HCT116 (cell line): ENCODE results near the gene CCNE1. TPM values are rescaled to one million over a fixed set of nuclear protein-coding genes. Genes with fewer than 3 reads are reported as not detected.

Source experiments
- ATAC-seq: fragments of 200-7000 bp; cut with Tn5 transposase; 2 replicates; pipeline ENCODE4 v1.9.1; 2020; ENCODE audit warnings: mild to moderate bottlenecking, moderate library complexity
- BruUV-seq: library from RNA; stranded (reverse); fragments of 400-500 nt; replicated peaks from 2 replicates; lab custom pipeline; 2021; lab: Mats Ljungman, UMichigan
- CTCF ChIA-PET: fragments of 300-600 bp; sonication (Branson Sonifier 250); formaldehyde crosslinking; loops from one replicate; lab custom pipeline; 2021; ENCODE audit warnings: antibody characterized with exemption; lab: Charles Lee
- POLR2A ChIA-PET: fragments of 300-600, 350-600 bp; sonication (Branson Sonifier 250); formaldehyde crosslinking; loops from one replicate; lab custom pipeline; 2021; ENCODE audit warnings: antibody characterized with exemption; lab: Charles Lee
- RAD21 ChIA-PET, 2 experiments: fragments of 300-600 bp; sonication (Branson Sonifier 250); formaldehyde crosslinking; loops; one replicate each; lab custom pipeline; 2023; ENCODE audit warnings: low total read pairs in 2 of 2; ENCODE audit not compliant: uncharacterized antibody in 2 of 2, unreplicated experiment in 2 of 2, low non-redundant PET in 1 of 2; lab: Charles Lee
- DNase-seq: peaks from one replicate; pipeline ENCODE4 v3.0.0-alpha.2; 2010; ENCODE audit warnings: low read depth, low spot score
- H2AFZ ChIP-seq: fragments of 200-600 bp; shearing (Covaris generic), sonication (generic); 2 replicates; pipeline ENCODE4 v1.6.1; 2017; ENCODE audit warnings: low read depth, mixed run types, mixed read lengths, antibody characterized with exemption, low read length; ENCODE audit not compliant: poor library complexity, severe bottlenecking
- H3K27ac ChIP-seq: 2 replicates; pipeline ENCODE4 v1.5.1; 2012; ENCODE audit warnings: low read depth, low read length
- H3K27me3 ChIP-seq: fragments of 200-600 bp; sonication (generic); 2 replicates; pipeline ENCODE4 v1.6.1; 2016; ENCODE audit warnings: mixed run types, low read length, mixed read lengths; ENCODE audit not compliant: insufficient read depth
- H3K36me3 ChIP-seq, 2 experiments: fragments of 200-500 bp in 1 of 2; fragments of 200-600 bp in 1 of 2; sonication (Bioruptor generic) in 1 of 2; sonication (generic) in 1 of 2; 2 replicates each; pipeline versions ENCODE4 v1.5.1 to v1.6.1; 2014 to 2016; ENCODE audit warnings: low read length in 2 of 2, inconsistent platforms in 1 of 2, mixed read lengths in 1 of 2, mixed run types in 1 of 2; ENCODE audit not compliant: insufficient read depth in 2 of 2, control insufficient read depth in 1 of 2
- H3K4me1 ChIP-seq, 2 experiments: fragments of 200-600 bp in 1 of 2; sonication (generic) in 1 of 2; 2 replicates each; pipeline versions ENCODE4 v1.5.1 to v1.6.1; 2012 to 2017; ENCODE audit warnings: low read length in 2 of 2, inconsistent platforms in 1 of 2, mild to moderate bottlenecking in 1 of 2, mixed read lengths in 1 of 2, mixed run types in 1 of 2, moderate library complexity in 1 of 2; ENCODE audit not compliant: insufficient read depth in 2 of 2, control insufficient read depth in 1 of 2
- H3K4me2 ChIP-seq: fragments of 200-600 bp; sonication (generic); 2 replicates; pipeline ENCODE4 v1.6.1; 2017; ENCODE audit warnings: mixed run types, low read length, mixed read lengths
- H3K4me3 ChIP-seq, 2 experiments: fragments of 200-600 bp in 1 of 2; sonication (generic) in 1 of 2; replicated peaks in 1 of 2; 2 replicates each; pipeline ENCODE4 v1.5.1; 2011 to 2016; ENCODE audit warnings: low read length in 2 of 2, control low read depth in 1 of 2, low read depth in 1 of 2, mild to moderate bottlenecking in 1 of 2, mixed read lengths in 1 of 2, mixed run types in 1 of 2
- H3K79me2 ChIP-seq: fragments of 200-600 bp; sonication (generic); 2 replicates; pipeline ENCODE4 v1.6.1; 2017; ENCODE audit warnings: mild to moderate bottlenecking, mixed run types, low read length, moderate library complexity, mixed read lengths; ENCODE audit not compliant: insufficient read depth
- H3K9ac ChIP-seq: fragments of 200-600 bp; sonication (generic); 2 replicates; pipeline ENCODE4 v1.6.1; 2016; ENCODE audit warnings: low read length, mixed read lengths
- H3K9me2 ChIP-seq: fragments of 200-600 bp; sonication (generic), shearing (Covaris generic); 2 replicates; pipeline ENCODE4 v1.6.1; 2017; ENCODE audit warnings: mixed run types, mild to moderate bottlenecking, moderate library complexity; ENCODE audit not compliant: insufficient read depth
- H3K9me3 ChIP-seq, 2 experiments: fragments of 200-500 bp in 1 of 2; fragments of 200-600 bp in 1 of 2; sonication (Bioruptor generic) in 1 of 2; sonication (generic) in 1 of 2; 2 replicates each; pipeline ENCODE4 v1.6.1; 2014 to 2017; ENCODE audit warnings: low read length in 2 of 2, mixed read lengths in 2 of 2, inconsistent platforms in 1 of 2, low read depth in 1 of 2, mild to moderate bottlenecking in 1 of 2, mixed run types in 1 of 2, moderate library complexity in 1 of 2; ENCODE audit not compliant: control insufficient read depth in 1 of 2, insufficient read depth in 1 of 2
- H4K20me1 ChIP-seq: fragments of 200-600 bp; sonication (generic), shearing (Covaris generic); 2 replicates; pipeline ENCODE4 v1.6.1; 2017; ENCODE audit warnings: mixed run types, mild to moderate bottlenecking, moderate library complexity; ENCODE audit not compliant: insufficient read depth
- CBX3 ChIP-seq: IDR thresholded peaks from 2 replicates; pipeline ENCODE4 v1.6.1; 2012; ENCODE audit warnings: low read depth
- EGR1 ChIP-seq: IDR thresholded peaks from 2 replicates; pipeline ENCODE4 v1.6.1; 2012; ENCODE audit warnings: low read depth
- ELF1 ChIP-seq: IDR thresholded peaks from 2 replicates; pipeline ENCODE4 v1.6.1; 2012; ENCODE audit warnings: low read depth, borderline replicate concordance
- EZH2 ChIP-seq: fragments of 200-600 bp; sonication (generic); IDR thresholded peaks from 2 replicates; pipeline ENCODE4 v1.6.1; 2017; ENCODE audit warnings: antibody characterized with exemption, mixed run types
- EZH2phosphoT487 ChIP-seq: fragments of 200-600 bp; IDR thresholded peaks from 2 replicates; pipeline ENCODE4 v1.6.1; 2018; ENCODE audit warnings: antibody characterized with exemption, borderline replicate concordance
- FOSL1 ChIP-seq: IDR thresholded peaks from 2 replicates; pipeline ENCODE4 v1.6.1; 2012; ENCODE audit warnings: low read depth
- MAX ChIP-seq: IDR thresholded peaks from 2 replicates; pipeline ENCODE4 v1.6.1; 2012
- POLR2A ChIP-seq: IDR thresholded peaks from 2 replicates; pipeline ENCODE4 v1.7.0; 2011; ENCODE audit warnings: borderline replicate concordance; ENCODE audit not compliant: insufficient read depth, insufficient read length; ENCODE audit errors: extremely low read depth
- RAD21 ChIP-seq: IDR thresholded peaks from 2 replicates; pipeline ENCODE4 v1.6.1; 2012; ENCODE audit warnings: low read depth, mild to moderate bottlenecking
- SIN3A ChIP-seq: IDR thresholded peaks from 2 replicates; pipeline ENCODE4 v1.6.1; 2012; ENCODE audit warnings: low read depth
- SP1 ChIP-seq: IDR thresholded peaks from 2 replicates; pipeline ENCODE4 v1.6.1; 2012; ENCODE audit warnings: low read depth
- SRF ChIP-seq: IDR thresholded peaks from 2 replicates; pipeline ENCODE4 v1.6.1; 2012; ENCODE audit warnings: low read depth
- TCF7L2 ChIP-seq: IDR thresholded peaks from 2 replicates; pipeline ENCODE4 v1.7.0; 2011; ENCODE audit warnings: borderline replicate concordance, inconsistent platforms; ENCODE audit not compliant: insufficient read depth, insufficient read length; ENCODE audit errors: extremely low read depth
- YY1 ChIP-seq: IDR thresholded peaks from 2 replicates; pipeline ENCODE4 v1.6.1; 2011; ENCODE audit warnings: low read length, low read depth, moderate library complexity, mild to moderate bottlenecking; ENCODE audit not compliant: insufficient replicate concordance; ENCODE audit errors: extremely low read depth
- ZFX ChIP-seq: fragments of 450-650 bp; IDR thresholded peaks from 2 replicates; pipeline ENCODE4 v1.6.1; 2017
- ZNF274 ChIP-seq: fragments of 200-500 bp; sonication (Bioruptor generic); IDR thresholded peaks from 2 replicates; pipeline ENCODE4 v1.6.1; 2014; ENCODE audit warnings: mild to moderate bottlenecking, low read depth, low read length, inconsistent platforms
- intact Hi-C: fragments of 100-400 bp; cut with micrococcal nuclease; formaldehyde crosslinking; loops from 2 replicates; pipeline ENCODE4 v1.10.0; 2022
- total RNA-seq: library from RNA; stranded (reverse); gene quantifications from one replicate; pipeline ENCODE4 v1.2.1, GENCODE V29; 2021; ENCODE audit not compliant: unreplicated experiment
- TF ChIP-seq, protein P1 (sequence below): IDR thresholded peaks from 2 replicates; pipeline ENCODE4 v1.6.1; 2012
- TF ChIP-seq, protein P2 (sequence below): IDR thresholded peaks from 2 replicates; pipeline ENCODE4 v1.6.1; 2011; ENCODE audit warnings: mild to moderate bottlenecking, low read length, moderate library complexity; ENCODE audit not compliant: insufficient replicate concordance; ENCODE audit errors: extremely low read depth

The CCNE1 gene
- total RNA-seq, 1 experiment from 2014 or later = 29.3 TPM

DNA sequence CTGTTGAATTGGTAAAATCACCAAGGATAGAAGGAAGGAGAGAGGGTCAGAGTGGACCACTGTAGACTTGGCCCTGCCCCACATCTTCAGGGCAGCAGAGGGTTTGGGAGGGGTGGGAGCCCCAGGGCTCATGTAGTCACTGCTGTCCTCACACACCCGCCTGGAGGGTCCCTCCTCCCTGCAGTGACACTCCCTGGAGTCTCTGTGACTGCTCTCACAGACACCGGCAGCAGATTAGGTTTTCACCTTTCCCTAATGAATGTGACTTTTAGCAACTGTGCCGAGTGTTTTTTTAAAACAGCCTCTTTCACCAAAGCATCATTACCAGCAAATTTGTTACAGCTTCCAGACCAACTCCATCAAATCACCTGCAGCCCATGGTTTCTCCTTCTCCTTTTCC is 45.7 kb upstream of the CCNE1 start:
- CTCF ChIA-PET = no interaction called here
- TF ChIP-seq TCF7L2 (no peak), SIN3A (no peak), SP1 (no peak), CBX3 (no peak), RAD21 (no peak), ZNF274 (no peak), SRF (no peak), ZFX (no peak), FOSL1 (no peak), EZH2 (no peak), YY1 (no peak), ELF1 (no peak), EGR1 (no peak), POLR2A (no peak), EZH2phosphoT487 (no peak), MAX (no peak)
- TF ChIP-seq, protein P1, sequence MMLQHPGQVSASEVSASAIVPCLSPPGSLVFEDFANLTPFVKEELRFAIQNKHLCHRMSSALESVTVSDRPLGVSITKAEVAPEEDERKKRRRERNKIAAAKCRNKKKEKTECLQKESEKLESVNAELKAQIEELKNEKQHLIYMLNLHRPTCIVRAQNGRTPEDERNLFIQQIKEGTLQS = no peak
- TF ChIP-seq, protein P2, sequence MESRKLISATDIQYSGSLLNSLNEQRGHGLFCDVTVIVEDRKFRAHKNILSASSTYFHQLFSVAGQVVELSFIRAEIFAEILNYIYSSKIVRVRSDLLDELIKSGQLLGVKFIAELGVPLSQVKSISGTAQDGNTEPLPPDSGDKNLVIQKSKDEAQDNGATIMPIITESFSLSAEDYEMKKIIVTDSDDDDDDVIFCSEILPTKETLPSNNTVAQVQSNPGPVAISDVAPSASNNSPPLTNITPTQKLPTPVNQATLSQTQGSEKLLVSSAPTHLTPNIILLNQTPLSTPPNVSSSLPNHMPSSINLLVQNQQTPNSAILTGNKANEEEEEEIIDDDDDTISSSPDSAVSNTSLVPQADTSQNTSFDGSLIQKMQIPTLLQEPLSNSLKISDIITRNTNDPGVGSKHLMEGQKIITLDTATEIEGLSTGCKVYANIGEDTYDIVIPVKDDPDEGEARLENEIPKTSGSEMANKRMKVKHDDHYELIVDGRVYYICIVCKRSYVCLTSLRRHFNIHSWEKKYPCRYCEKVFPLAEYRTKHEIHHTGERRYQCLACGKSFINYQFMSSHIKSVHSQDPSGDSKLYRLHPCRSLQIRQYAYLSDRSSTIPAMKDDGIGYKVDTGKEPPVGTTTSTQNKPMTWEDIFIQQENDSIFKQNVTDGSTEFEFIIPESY = no peak
- no TSS peak for BruUV-seq
- Histone ChIP-seq H3K79me2 (no peaks in the 10 kb centered on the region), H3K9ac (no peak overlapping the region), H3K9me2 (no peaks in the 10 kb centered on the region), H3K36me3 (no peaks in the 10 kb centered on the region), H3K27me3 (no peaks in the 10 kb centered on the region), H3K9me3 (no peaks in the 10 kb centered on the region), H3K4me3 (no peak overlapping the region), H2AFZ (no peak overlapping the region), H3K4me1 (no peaks in the 10 kb centered on the region), H3K27ac (no peak overlapping the region), H3K4me2 (no peak overlapping the region), H4K20me1 (no peaks in the 10 kb centered on the region)
- RAD21 ChIA-PET = no interaction called here
- POLR2A ChIA-PET = no interaction called here
- intact Hi-C loops = no loop called here
- DNase-seq (no peak), ATAC-seq (no peak)
